Endothelial cell of umbilical vein (primary cell): ENCODE data around the gene MYH14. TPM values are rescaled to one million over a fixed set of nuclear protein-coding genes. Genes with fewer than 3 reads are reported as not detected.

ENCODE experiments used
- BruUV-seq: library from RNA; stranded (reverse); fragments of 400-500 nt; replicated peaks from 2 replicates; lab custom pipeline; 2021; lab: Mats Ljungman, UMichigan
- CTCF ChIA-PET: fragments of 300-600, 350-600 bp; sonication (Branson Sonifier 250); formaldehyde crosslinking; loops from one replicate; lab custom pipeline; 2021; ENCODE audit warnings: antibody characterized with exemption, inconsistent platforms; lab: Charles Lee
- POLR2A ChIA-PET: fragments of 300-600, 350-600 bp; sonication (Branson Sonifier 250); formaldehyde crosslinking; loops from one replicate; lab custom pipeline; 2021; ENCODE audit warnings: antibody characterized with exemption, inconsistent platforms; lab: Charles Lee
- DNase-seq: peaks from one replicate; pipeline ENCODE4 v3.0.0-alpha.2; 2011; ENCODE audit warnings: low read depth, low spot score
- FAIRE-seq: peaks from 2 replicates; lab custom pipeline; 2011; peaks lifted over from hg19 to GRCh38; lab: Jason Lieb, UNC
- H2AFZ ChIP-seq: 2 replicates; pipeline ENCODE4 v1.6.0; 2012; ENCODE audit warnings: low read depth, low read length, control low read depth, inconsistent platforms
- H3K27ac ChIP-seq: 2 replicates; pipeline ENCODE4 v1.5.1; 2011; ENCODE audit warnings: low read depth, mild to moderate bottlenecking, control low read depth, low read length, moderate library complexity; ENCODE audit not compliant: insufficient read depth
- H3K27me3 ChIP-seq, 2 experiments: 2 replicates each; pipeline versions ENCODE4 v1.6.0 to v1.6.1; 2011; ENCODE audit warnings: low read length in 2 of 2, mixed read lengths in 1 of 2; ENCODE audit not compliant: control insufficient read depth in 2 of 2, insufficient read depth in 2 of 2
- H3K36me3 ChIP-seq, 2 experiments: 2 replicates in 1 of 2; 3 replicates in 1 of 2; pipeline ENCODE4 v1.5.1; 2011; ENCODE audit warnings: low read length in 2 of 2, mild to moderate bottlenecking in 1 of 2, moderate library complexity in 1 of 2; ENCODE audit not compliant: control insufficient read depth in 2 of 2, insufficient read depth in 2 of 2; ENCODE audit errors: extremely low read depth in 1 of 2
- H3K4me1 ChIP-seq: 3 replicates; pipeline ENCODE4 v1.5.1; 2011; ENCODE audit warnings: mild to moderate bottlenecking, low read length; ENCODE audit not compliant: control insufficient read depth, insufficient read depth; ENCODE audit errors: extremely low read depth
- H3K4me2 ChIP-seq: 2 replicates; pipeline ENCODE4 v1.6.1; 2011; ENCODE audit warnings: low read length, control low read depth, mixed read lengths; ENCODE audit not compliant: insufficient read depth
- H3K4me3 ChIP-seq, 3 experiments: fragments of 200-600 bp in 1 of 3; sonication (generic), shearing (Covaris generic) in 1 of 3; replicated peaks in 1 of 3; 2 replicates each; pipeline ENCODE4 v1.5.1; 2011 to 2016; ENCODE audit warnings: control low read depth in 3 of 3, low read length in 3 of 3, mild to moderate bottlenecking in 2 of 3, inconsistent platforms in 1 of 3, low read depth in 1 of 3, moderate library complexity in 1 of 3; ENCODE audit not compliant: insufficient read depth in 1 of 3
- H3K79me2 ChIP-seq: 2 replicates; pipeline ENCODE4 v1.6.0; 2012; ENCODE audit warnings: low read length, inconsistent platforms; ENCODE audit not compliant: control insufficient read depth, insufficient read depth
- H3K9ac ChIP-seq: replicated peaks from 2 replicates; pipeline ENCODE3; 2011; ENCODE audit warnings: low read length, control low read depth; ENCODE audit not compliant: insufficient read depth; ENCODE audit errors: extremely low read depth
- H3K9me1 ChIP-seq: replicated peaks from 3 replicates; pipeline ENCODE4 v1.6.0; 2011; ENCODE audit warnings: mild to moderate bottlenecking, low read length; ENCODE audit not compliant: control insufficient read depth, insufficient read depth; ENCODE audit errors: extremely low read depth
- H3K9me3 ChIP-seq: replicated peaks from 2 replicates; pipeline ENCODE4 v1.5.1; 2012; ENCODE audit warnings: low read length, inconsistent platforms; ENCODE audit not compliant: control insufficient read depth, insufficient read depth
- H4K20me1 ChIP-seq: replicated peaks from 2 replicates; pipeline ENCODE3; 2011; ENCODE audit warnings: mild to moderate bottlenecking, low read length; ENCODE audit not compliant: control insufficient read depth, insufficient read depth; ENCODE audit errors: extremely low read depth
- CTCF ChIP-seq, 2 donors: IDR thresholded peaks; 1 replicate in 1 of 2; 2 replicates in 1 of 2; pipeline ENCODE4 v1.5.1; 2011; ENCODE audit warnings: low read length in 2 of 2, mild to moderate bottlenecking in 2 of 2, moderate library complexity in 2 of 2, control low read depth in 1 of 2, inconsistent platforms in 1 of 2, low read depth in 1 of 2; ENCODE audit not compliant: insufficient read depth in 1 of 2; ENCODE audit errors: extremely low read depth in 1 of 2
- EZH2 ChIP-seq: IDR thresholded peaks from 2 replicates; pipeline ENCODE4 v1.6.1; 2012; ENCODE audit warnings: borderline replicate concordance, low read depth, mild to moderate bottlenecking, moderate library complexity, low read length, inconsistent platforms; ENCODE audit not compliant: severe bottlenecking
- FOS ChIP-seq: IDR thresholded peaks from 2 replicates; pipeline ENCODE4 v1.6.1; 2011; ENCODE audit warnings: mild to moderate bottlenecking, low read length, moderate library complexity, borderline replicate concordance; ENCODE audit not compliant: insufficient read depth
- GATA2 ChIP-seq: IDR thresholded peaks from 2 replicates; pipeline ENCODE4 v1.7.0; 2011; ENCODE audit warnings: low read depth, mild to moderate bottlenecking, moderate library complexity, mixed read lengths, low read length; ENCODE audit not compliant: insufficient read length, insufficient read depth
- JUN ChIP-seq: IDR thresholded peaks from 2 replicates; pipeline ENCODE4 v1.6.1; 2011; ENCODE audit warnings: borderline replicate concordance, low read depth; ENCODE audit not compliant: insufficient read length, insufficient read depth
- MYC ChIP-seq: IDR thresholded peaks from one replicate; pipeline ENCODE4 v1.6.1; 2011; ENCODE audit warnings: mild to moderate bottlenecking, low read depth, low read length
- POLR2A ChIP-seq: IDR thresholded peaks from 2 replicates; pipeline ENCODE4 v1.6.1; 2012; ENCODE audit warnings: low read depth, mild to moderate bottlenecking, control low read depth, low read length
- POLR2AphosphoS5 ChIP-seq: IDR thresholded peaks from 2 replicates; pipeline ENCODE4 v1.6.1; 2012; ENCODE audit warnings: low read depth, mild to moderate bottlenecking, control low read depth, low read length, moderate library complexity; ENCODE audit not compliant: insufficient read depth
- dilution Hi-C: fragments of 300-500 bp; cut with MboI; formaldehyde crosslinking; loops from one replicate; pipeline ENCODE4 v1.15.0; 2019; ENCODE audit warnings: low sequenced_read_pairs; ENCODE audit not compliant: extremely low pct_ligation_motif_present
- intact Hi-C: fragments of 100-400 bp; cut with micrococcal nuclease; formaldehyde crosslinking; loops from one replicate; pipeline ENCODE4 v1.10.0; 2022
- polyA plus RNA-seq, 4 experiments: library from polyadenylated mRNA; depleted of rRNA in 3 of 4; stranded (reverse) in 3 of 4; unstranded in 1 of 4; fragments of >200 nt; gene quantifications; 2 replicates each; pipeline versions ENCODE4 v1.2.1 to v1.2.3, GENCODE V29; 2011 to 2012; ENCODE audit warnings: missing spikeins in 1 of 4
- total RNA-seq: library from RNA; stranded (reverse); gene quantifications from 2 replicates; pipeline ENCODE4 v1.2.3, GENCODE V29; 2021
- TF ChIP-seq, protein P1 (sequence below): IDR thresholded peaks from 2 replicates; pipeline ENCODE4 v1.6.1; 2011; ENCODE audit not compliant: insufficient read depth, insufficient read length

Gene MYH14
- total and polyA plus RNA-seq, 2 donors (not counting 3 experiments of a cell fraction or from before 2014, with no cell fraction given): 0.13 TPM; not detected in 1

DNA sequence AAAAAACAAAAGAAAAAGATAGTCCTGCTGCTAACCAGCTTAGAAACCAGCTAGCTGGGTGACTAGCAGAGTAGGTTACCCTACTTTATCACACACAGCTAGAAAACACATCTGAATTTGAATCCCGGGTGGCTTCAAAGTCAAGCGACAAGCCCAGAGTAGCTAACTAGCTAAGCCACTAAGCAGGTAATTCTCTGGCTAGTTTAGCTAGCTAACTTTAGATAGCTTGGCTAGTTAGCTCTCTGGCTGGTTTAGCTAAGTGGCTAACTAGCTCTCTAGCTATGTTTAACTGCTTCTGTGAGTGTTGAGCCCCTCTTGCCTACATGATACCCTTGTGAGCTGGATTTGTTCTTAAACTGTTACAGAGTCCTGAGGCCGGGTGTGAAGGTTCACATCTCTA, 12.4 kb downstream of the MYH14 start:
- Histone ChIP-seq H3K4me2 (no peak overlapping the region), H2AFZ (no peak overlapping the region), H3K9me1 (no peaks in the 10 kb centered on the region), H3K4me1 (no peaks in the 10 kb centered on the region), H3K27me3 (no peaks in the 10 kb centered on the region), H3K79me2 (no peaks in the 10 kb centered on the region), H4K20me1 (no peaks in the 10 kb centered on the region), H3K36me3 (no peaks in the 10 kb centered on the region), H3K4me3 (no peak overlapping the region), H3K9me3 (no peaks in the 10 kb centered on the region), H3K27ac (no peak overlapping the region), H3K9ac (no peak overlapping the region)
- ChIA-PET POLR2A (no interaction called here), CTCF (no interaction called here)
- dilution Hi-C loops (no loop called here), intact Hi-C loops (no loop called here)
- no TSS peak for BruUV-seq
- DNase-seq: no peak
- TF ChIP-seq, protein P1, sequence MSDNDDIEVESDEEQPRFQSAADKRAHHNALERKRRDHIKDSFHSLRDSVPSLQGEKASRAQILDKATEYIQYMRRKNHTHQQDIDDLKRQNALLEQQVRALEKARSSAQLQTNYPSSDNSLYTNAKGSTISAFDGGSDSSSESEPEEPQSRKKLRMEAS: no peak
- TF ChIP-seq CTCF (IDR thresholded peaks at IDR 0.05; ENCODE audit: extremely low read depth in 1 of 2, insufficient read depth in 1 of 2, low read depth in 1 of 2, low read length in 2 of 2) (no peak), FOS (no peak), POLR2A (no peak), POLR2AphosphoS5 (no peak), EZH2 (no peak), JUN (no peak), GATA2 (no peak), MYC (no peak)
- FAIRE-seq: no peak
